ENCODE data around the gene REN. TPM values are rescaled to one million over a fixed set of nuclear protein-coding genes. Genes with fewer than 3 reads are reported as not detected.
A peak's percentile ranks its signal among the peaks of the same experiment; 100 is the strongest.

The REN gene
- total RNA-seq, 1 experiment from 2014 or later: not detected

DNA sequence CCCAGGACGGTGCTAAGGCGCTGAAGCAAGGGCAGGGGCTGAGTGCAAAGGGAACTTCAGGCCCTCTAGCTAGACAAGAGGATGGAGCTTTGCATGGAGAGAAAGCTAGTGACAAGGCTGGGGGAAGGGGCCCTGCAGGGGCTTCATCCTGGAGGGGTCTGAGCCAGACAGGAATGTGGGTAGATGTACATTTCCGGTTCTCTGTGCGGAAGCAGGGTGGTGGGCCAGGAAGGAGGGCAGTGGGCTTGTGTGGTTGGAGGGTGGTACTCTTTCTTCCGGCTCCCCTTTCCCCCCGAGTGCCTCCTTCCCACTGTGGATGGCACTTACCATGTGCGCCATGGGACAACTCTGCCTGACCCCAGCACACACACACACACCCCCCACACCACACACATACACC lies 28.6 kb upstream of the REN start:
- Histone ChIP-seq H2AK5ac (ENCODE audit: insufficient read length, low read length) (no peak overlapping the region), H4K5ac (ENCODE audit: insufficient read length, low read depth, low read length) (peak overlapping the region; percentile 11), H3K9me3 (ENCODE audit: control insufficient read depth, low read depth, low read length) (no peaks in the 10 kb centered on the region), H3K23ac (ENCODE audit: insufficient read length, low read depth, low read length) (peak overlapping the region; percentile 8), H3K27ac (ENCODE audit: insufficient read length, low read depth, low read length) (no peak overlapping the region), H3T11ph (ENCODE audit: low read length) (no peak overlapping the region), H2BK120ac (ENCODE audit: low read depth, low read length, poor library complexity, severe bottlenecking) (no peak overlapping the region), H2BK12ac (ENCODE audit: insufficient read length, low read depth, low read length) (no peak overlapping the region), H3K23me2 (ENCODE audit: insufficient read length, low read depth, low read length, poor library complexity, severe bottlenecking) (no peaks in the 10 kb centered on the region), H3K56ac (ENCODE audit: insufficient read length, low read depth, low read length) (no peak overlapping the region), H3K18ac (ENCODE audit: insufficient read length, low read depth, low read length) (no peak overlapping the region), H2BK20ac (ENCODE audit: low read depth, low read length, poor library complexity, severe bottlenecking) (no peak overlapping the region), H2BK5ac (ENCODE audit: insufficient read length, low read length) (no peak overlapping the region), H2AFZ (ENCODE audit: low read length) (no peak overlapping the region), H4K20me1 (ENCODE audit: control insufficient read depth, insufficient read depth, insufficient read length) (no peaks in the 10 kb centered on the region), H3K4me1 (ENCODE audit: insufficient read depth, low read length) (no peaks in the 10 kb centered on the region; the same call in 1 of the 2 replicates), H3K9ac (ENCODE audit: extremely low read depth, insufficient read length, low read length) (no peak overlapping the region), H4K91ac (ENCODE audit: insufficient read length, low read depth, low read length) (no peak overlapping the region), H3K14ac (ENCODE audit: insufficient read depth, low read length) (no peak overlapping the region; the same call in 1 of the 2 replicates), H3K4me2 (ENCODE audit: insufficient read depth, insufficient read length, low read length) (no peak overlapping the region), H3K4ac (ENCODE audit: low read depth, low read length) (no peak overlapping the region), H3K79me1 (ENCODE audit: insufficient read depth, low read depth, low read length, poor library complexity, severe bottlenecking) (no peaks in the 10 kb centered on the region), H3K27me3 (ENCODE audit: insufficient read depth, low read length) (no peaks in the 10 kb centered on the region), H2BK15ac (ENCODE audit: low read depth, low read length) (no peak overlapping the region), H4K8ac (replicated peaks; ENCODE audit: insufficient read length, low read depth, low read length) (peak overlapping the region; percentile 70), H3K79me2 (ENCODE audit: insufficient read depth, low read length) (no peaks in the 10 kb centered on the region)
- no peaks in the 10 kb centered on the region; a peak in 2 of 7 replicates for H3K36me3 Mint-ChIP-seq (ENCODE audit: insufficient read depth in 1 of 3, low read depth in 3 of 3)
- H3K27me3 Mint-ChIP-seq (ENCODE audit: low read depth): peaks cover 45% of the 10 kb centered on the region
- peaks cover 12 to 21% of the 10 kb centered on the region in 2 experiments for H3K4me1 Mint-ChIP-seq
- peak overlapping the region in 1 of 2 experiments; percentile 8; a peak in 2 of 5 replicates for H3K4me3 Mint-ChIP-seq
- TF ChIP-seq, protein P1, sequence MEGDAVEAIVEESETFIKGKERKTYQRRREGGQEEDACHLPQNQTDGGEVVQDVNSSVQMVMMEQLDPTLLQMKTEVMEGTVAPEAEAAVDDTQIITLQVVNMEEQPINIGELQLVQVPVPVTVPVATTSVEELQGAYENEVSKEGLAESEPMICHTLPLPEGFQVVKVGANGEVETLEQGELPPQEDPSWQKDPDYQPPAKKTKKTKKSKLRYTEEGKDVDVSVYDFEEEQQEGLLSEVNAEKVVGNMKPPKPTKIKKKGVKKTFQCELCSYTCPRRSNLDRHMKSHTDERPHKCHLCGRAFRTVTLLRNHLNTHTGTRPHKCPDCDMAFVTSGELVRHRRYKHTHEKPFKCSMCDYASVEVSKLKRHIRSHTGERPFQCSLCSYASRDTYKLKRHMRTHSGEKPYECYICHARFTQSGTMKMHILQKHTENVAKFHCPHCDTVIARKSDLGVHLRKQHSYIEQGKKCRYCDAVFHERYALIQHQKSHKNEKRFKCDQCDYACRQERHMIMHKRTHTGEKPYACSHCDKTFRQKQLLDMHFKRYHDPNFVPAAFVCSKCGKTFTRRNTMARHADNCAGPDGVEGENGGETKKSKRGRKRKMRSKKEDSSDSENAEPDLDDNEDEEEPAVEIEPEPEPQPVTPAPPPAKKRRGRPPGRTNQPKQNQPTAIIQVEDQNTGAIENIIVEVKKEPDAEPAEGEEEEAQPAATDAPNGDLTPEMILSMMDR (conservative IDR thresholded peaks at IDR 0.05): no peak
- WGBS (ENCODE audit: extremely low coverage, insufficient read length, low lambda C conversion rate): no CpG with 5 or more reads among the region's 7 CpGs
- H3K9me3 Mint-ChIP-seq: peaks cover 0 to 5% of the 10 kb centered on the region in 2 experiments; a peak in 1 of 5 replicates
- no peak for DNase-seq
- H3K27ac Mint-ChIP-seq: peak overlapping the region in 1 of 3 experiments; percentile 4; a peak in 1 of 7 replicates

Data from H9 (cell line).